Kidney epithelial cell (primary cell): ENCODE results near the gene LNPK. TPM values are rescaled to one million over a fixed set of nuclear protein-coding genes. Genes with fewer than 3 reads are reported as not detected.

Experiments
- DNase-seq: peaks from one replicate; pipeline ENCODE4 v3.0.0-alpha.2; 2010; ENCODE audit warnings: low read depth
- H3K27me3 ChIP-seq: 2 replicates; pipeline ENCODE4 v1.6.0; 2011; ENCODE audit warnings: low read length; ENCODE audit not compliant: control insufficient read depth, insufficient read depth
- H3K36me3 ChIP-seq: 2 replicates; pipeline ENCODE4 v1.5.1; 2011; ENCODE audit warnings: low read length; ENCODE audit not compliant: control insufficient read depth, insufficient read depth
- H3K4me3 ChIP-seq: 2 replicates; pipeline ENCODE4 v1.5.1; 2011; ENCODE audit warnings: low read depth, mild to moderate bottlenecking, control low read depth, low read length
- CTCF ChIP-seq: IDR thresholded peaks from 2 replicates; pipeline ENCODE4 v1.5.1; 2011; ENCODE audit warnings: mild to moderate bottlenecking, moderate library complexity, low read length, control low read depth, inconsistent platforms; ENCODE audit not compliant: insufficient read depth, poor library complexity, severe bottlenecking
- total RNA-seq: library from RNA; depleted of rRNA; stranded (reverse); fragments of >200 nt; gene quantifications from 2 replicates; pipeline ENCODE4 v1.2.3, GENCODE V29; 2015

Gene LNPK
- 14.5 and 15.1 TPM in 2 replicates for total RNA-seq

- H3K4me3 ChIP-seq, result peak within 1 kb of the TSS; percentile 72
- no peaks in the 10 kb centered on the region for H3K27me3 ChIP-seq
- TF ChIP-seq CTCF, result no peak
- H3K36me3 ChIP-seq, result no peaks in the 10 kb centered on the region
- peak; percentile 51 for DNase-seq
Observed at GRCh38 chr2:176001916-176002687, at the start of gene LNPK. Gene LNPK (minus strand): TSS chr2:176002267. CDS start chr2:175995584, 6,683 bp downstream.

DNA sequence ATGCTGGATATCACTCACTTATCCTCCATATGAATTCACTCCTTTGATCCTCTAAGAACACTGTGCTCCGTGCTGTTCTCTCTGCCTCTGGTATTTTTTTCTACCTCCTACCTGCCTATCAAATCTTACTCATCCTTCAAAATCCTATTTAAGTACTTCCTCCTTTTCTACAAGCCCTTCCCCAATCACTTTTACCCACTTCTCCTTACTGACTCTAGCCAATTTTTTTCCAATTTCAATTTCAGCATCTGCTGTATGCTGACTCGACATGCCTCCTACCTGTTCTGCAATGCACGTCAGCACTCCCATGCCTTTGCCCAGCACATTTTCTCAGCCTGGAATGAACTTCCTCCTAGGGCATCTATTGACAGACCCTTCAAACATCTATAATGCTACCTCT, 37.3 kb upstream of the LNPK start:
- no peak for DNase-seq
- Histone ChIP-seq H3K27me3 (no peaks in the 10 kb centered on the region), H3K4me3 (no peak overlapping the region), H3K36me3 (no peaks in the 10 kb centered on the region)
- TF ChIP-seq CTCF, result no peak

GRCh38 chr2:176038694-176039093, 36.6 kb upstream of the LNPK start:
- no peaks in the 10 kb centered on the region for H3K36me3 ChIP-seq
- no peaks in the 10 kb centered on the region for H3K27me3 ChIP-seq
- no peak for DNase-seq
- no peak overlapping the region for H3K4me3 ChIP-seq
- no peak for TF ChIP-seq CTCF

GRCh38 chr2:176035013-176035691, 33.1 kb upstream of the LNPK start:
- no peaks in the 10 kb centered on the region for H3K27me3 ChIP-seq
- no peak overlapping the region for H3K4me3 ChIP-seq
- no peak for TF ChIP-seq CTCF
- DNase-seq, result no peak
- no peaks in the 10 kb centered on the region for H3K36me3 ChIP-seq

GRCh38 chr2:176027806-176028205, 25.7 kb upstream of the LNPK start:
- no peak for TF ChIP-seq CTCF
- no peak overlapping the region for H3K4me3 ChIP-seq
- H3K36me3 ChIP-seq, result no peaks in the 10 kb centered on the region
- no peaks in the 10 kb centered on the region for H3K27me3 ChIP-seq
- no peak for DNase-seq
